Measurements from ENCODE around the gene ACBD6. TPM values are rescaled to one million over a fixed set of nuclear protein-coding genes. Genes with fewer than 3 reads are reported as not detected.
A peak's percentile ranks its signal among the peaks of the same experiment; 100 is the strongest.

The ACBD6 gene
- total RNA-seq, 2 donors from 2014 or later, result 44.0 to 53.5 TPM

GRCh38 chr1:180507795-180508724 lies 5.7 kb upstream of the ACBD6 start:
- no peak overlapping the region for H3K27ac ChIP-seq
- no peaks in the 10 kb centered on the region for H3K4me1 ChIP-seq (ENCODE audit: control insufficient read depth in 1 of 2, low read depth in 2 of 2)
- no peak for TF ChIP-seq CTCF (IDR thresholded peaks at IDR 0.05)
- no peak overlapping the region for H3K4me3 ChIP-seq
- H3K27me3 ChIP-seq (replicated peaks; ENCODE audit: insufficient read depth), result no peaks in the 10 kb centered on the region
- no peak for DNase-seq (ENCODE audit: low spot score)
- no peak for ATAC-seq (ENCODE audit: insufficient number of reproducible peaks, low FRiP score, low read depth)
- no peaks in the 10 kb centered on the region for H3K36me3 ChIP-seq
- no peaks in the 10 kb centered on the region for H3K9me3 ChIP-seq

GRCh38 chr1:180505732-180506335 lies 3.5 kb upstream of the ACBD6 start:
- ATAC-seq (ENCODE audit: insufficient number of reproducible peaks, low FRiP score, low read depth), result no peak
- no peak for DNase-seq (ENCODE audit: low spot score)
- TF ChIP-seq CTCF (IDR thresholded peaks at IDR 0.05), result no peak
- Histone ChIP-seq H3K36me3 (no peaks in the 10 kb centered on the region), H3K27ac (no peak overlapping the region), H3K4me1 (ENCODE audit: control insufficient read depth in 1 of 2, low read depth in 2 of 2) (peaks cover 4 to 8% of the 10 kb centered on the region in 2 donors), H3K27me3 (replicated peaks; ENCODE audit: insufficient read depth) (no peaks in the 10 kb centered on the region), H3K4me3 (no peak overlapping the region), H3K9me3 (no peaks in the 10 kb centered on the region)

DNA sequence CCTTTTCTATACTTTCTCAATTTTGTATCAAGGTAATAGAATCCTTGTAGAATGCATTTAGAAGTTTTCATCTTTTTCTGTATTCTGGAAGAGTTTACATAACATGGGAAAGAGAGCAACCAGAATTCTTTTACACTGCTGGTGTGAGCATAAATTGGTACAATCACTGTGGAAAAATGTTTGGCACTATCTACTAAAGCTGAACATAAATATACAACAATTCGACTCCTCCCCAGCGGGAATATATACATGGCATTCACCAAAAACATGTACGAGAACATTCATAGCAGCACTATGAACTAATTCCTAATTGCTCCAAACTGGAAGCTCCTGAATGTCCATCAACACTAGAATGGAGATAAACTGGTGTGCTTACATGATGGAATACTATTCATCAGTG lies 1.8 kb upstream of the ACBD6 start:
- no peak overlapping the region for H3K27ac ChIP-seq
- no peak for TF ChIP-seq CTCF (IDR thresholded peaks at IDR 0.05)

DNA sequence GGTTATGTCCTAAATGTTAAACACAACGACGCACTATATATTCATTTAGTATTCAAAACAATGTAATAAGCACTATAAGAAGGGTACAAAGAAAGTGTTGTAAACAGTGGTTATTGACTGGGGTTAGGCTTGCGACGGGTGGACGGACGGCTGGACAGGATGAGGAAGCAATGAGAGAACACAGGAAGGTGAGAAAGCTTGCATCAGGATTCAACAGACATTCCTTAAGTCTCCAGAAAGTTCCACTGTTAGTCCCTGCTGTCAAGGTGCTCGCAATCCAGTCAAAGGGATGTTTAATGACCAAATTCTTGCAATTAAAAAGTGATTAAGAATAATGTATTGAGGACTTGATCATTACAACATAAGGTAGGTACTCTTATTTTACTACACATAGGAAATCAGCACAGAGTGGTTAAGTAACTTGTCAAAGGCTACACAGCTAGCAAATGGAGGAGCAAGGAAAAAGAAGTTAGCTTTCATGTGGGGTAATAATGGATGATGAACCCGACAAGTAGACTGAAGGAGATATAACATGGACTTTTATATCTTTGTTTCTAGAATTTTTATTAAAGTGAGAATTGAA lies 994 bp upstream of the ACBD6 start:
- no peak for TF ChIP-seq CTCF (IDR thresholded peaks at IDR 0.05)
- Histone ChIP-seq H3K4me1 (ENCODE audit: control insufficient read depth in 1 of 2, low read depth in 2 of 2) (peaks cover 4 to 33% of the 10 kb centered on the region in 2 donors), H3K9me3 (no peaks in the 10 kb centered on the region), H3K36me3 (no peaks in the 10 kb centered on the region), H3K27me3 (replicated peaks; ENCODE audit: insufficient read depth) (no peaks in the 10 kb centered on the region), H3K4me3 (peak overlapping the region; percentile 92), H3K27ac (peak overlapping the region; percentile 84)
- no peak for ATAC-seq (ENCODE audit: insufficient number of reproducible peaks, low FRiP score, low read depth)
- no peak for DNase-seq (ENCODE audit: low spot score)

More for the DNA sequence above, 1.8 kb upstream of the ACBD6 start:
- Histone ChIP-seq H3K4me1 (ENCODE audit: control insufficient read depth in 1 of 2, low read depth in 2 of 2) (peaks cover 4 to 24% of the 10 kb centered on the region in 2 donors), H3K36me3 (no peaks in the 10 kb centered on the region), H3K27me3 (replicated peaks; ENCODE audit: insufficient read depth) (no peaks in the 10 kb centered on the region), H3K4me3 (no peak overlapping the region), H3K9me3 (no peaks in the 10 kb centered on the region)
- ATAC-seq (ENCODE audit: insufficient number of reproducible peaks, low FRiP score, low read depth), result no peak
- DNase-seq (ENCODE audit: low spot score), result no peak

DNA sequence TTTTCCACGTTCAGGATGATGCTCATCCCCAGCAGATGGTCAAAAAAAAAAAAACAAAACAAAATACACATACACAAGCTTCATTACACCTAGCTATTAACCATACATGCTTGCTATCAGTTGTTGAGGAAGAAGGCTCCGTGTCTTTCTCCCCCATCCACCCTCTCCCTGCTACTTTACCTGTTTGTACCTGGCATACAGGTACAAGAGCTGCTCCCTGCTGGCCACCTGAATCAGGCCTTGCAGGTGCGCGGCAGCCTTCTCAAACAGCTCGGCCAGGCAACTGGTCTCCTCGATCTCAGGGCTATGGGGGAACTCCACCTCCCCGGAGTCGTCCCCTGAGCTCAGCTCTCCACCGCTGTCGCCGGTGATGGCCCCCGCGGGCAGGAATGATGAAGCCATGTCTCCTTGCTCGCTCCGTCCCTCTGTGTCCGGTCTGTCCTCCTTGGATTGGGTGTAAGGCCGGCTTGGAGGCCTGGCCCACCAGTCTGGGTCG lies 464 bp downstream of the ACBD6 start:
- peak overlapping the region; percentile 92 for H3K4me3 ChIP-seq
- TF ChIP-seq CTCF (IDR thresholded peaks at IDR 0.05), result no peak
- ATAC-seq (ENCODE audit: insufficient number of reproducible peaks, low FRiP score, low read depth), result no peak
- H3K36me3 ChIP-seq, result no peaks in the 10 kb centered on the region
- H3K27me3 ChIP-seq (replicated peaks; ENCODE audit: insufficient read depth), result no peaks in the 10 kb centered on the region
- H3K4me1 ChIP-seq (ENCODE audit: control insufficient read depth in 1 of 2, low read depth in 2 of 2), result peaks cover 4 to 35% of the 10 kb centered on the region in 2 donors
- peak overlapping the region; percentile 84 for H3K27ac ChIP-seq
- H3K9me3 ChIP-seq, result no peaks in the 10 kb centered on the region
- no peak for DNase-seq (ENCODE audit: low spot score)
